Osteoblast (primary cell): ENCODE results near the gene LRFN3. TPM values are rescaled to one million over a fixed set of nuclear protein-coding genes. Genes with fewer than 3 reads are reported as not detected.

Experiments used
- DNase-seq: peaks from one replicate; pipeline ENCODE4 v3.0.0; 2011; ENCODE audit warnings: low spot score, mixed read lengths; ENCODE audit not compliant: insufficient read length; ENCODE audit errors: missing footprints
- H2AFZ ChIP-seq: 2 replicates; pipeline ENCODE4 v1.6.0; 2011; ENCODE audit warnings: mild to moderate bottlenecking, low read length
- H3K27ac ChIP-seq: 2 replicates; pipeline ENCODE4 v1.5.1; 2011; ENCODE audit warnings: mild to moderate bottlenecking, low read depth, low read length, moderate library complexity
- H3K27me3 ChIP-seq: 2 replicates; pipeline ENCODE4 v1.6.0; 2012; ENCODE audit warnings: mild to moderate bottlenecking, control low read depth, inconsistent platforms, low read length, moderate library complexity; ENCODE audit not compliant: insufficient read depth
- H3K36me3 ChIP-seq: 2 replicates; pipeline ENCODE4 v1.5.1; 2011; ENCODE audit warnings: mild to moderate bottlenecking, low read length, control low read depth, moderate library complexity; ENCODE audit not compliant: insufficient read depth
- H3K4me1 ChIP-seq: 2 replicates; pipeline ENCODE4 v1.5.1; 2011; ENCODE audit warnings: mild to moderate bottlenecking, low read length, control low read depth, moderate library complexity; ENCODE audit not compliant: insufficient read depth
- H3K4me2 ChIP-seq: 2 replicates; pipeline ENCODE4 v1.6.0; 2011; ENCODE audit warnings: mild to moderate bottlenecking, low read length; ENCODE audit not compliant: insufficient read depth
- H3K4me3 ChIP-seq: fragments of 200-600 bp; sonication (generic); 3 replicates; pipeline ENCODE4 v1.5.1; 2012; ENCODE audit warnings: mild to moderate bottlenecking, low read length, inconsistent platforms; ENCODE audit not compliant: insufficient read depth
- H3K79me2 ChIP-seq: 2 replicates; pipeline ENCODE4 v1.6.0; 2012; ENCODE audit warnings: mild to moderate bottlenecking, low read length, control low read depth, inconsistent platforms; ENCODE audit not compliant: insufficient read depth
- H3K9me3 ChIP-seq: 2 replicates; pipeline ENCODE4 v1.5.1; 2011; ENCODE audit warnings: low read depth, low read length, control low read depth
- H4K20me1 ChIP-seq: 2 replicates; pipeline ENCODE4 v1.6.0; 2012; ENCODE audit warnings: mild to moderate bottlenecking, low read length, control low read depth; ENCODE audit not compliant: insufficient read depth
- CTCF ChIP-seq: IDR thresholded peaks from 2 replicates; pipeline ENCODE4 v1.5.1; 2011; ENCODE audit warnings: mild to moderate bottlenecking, low read depth, low read length, moderate library complexity; ENCODE audit errors: extremely low read depth
- small RNA-seq: library from RNA; depleted of rRNA; stranded (forward); fragments of <200 nt; gene quantifications from one replicate; pipeline ENCODE3, GENCODE V24; 2012
- total RNA-seq: library from RNA; depleted of rRNA; stranded (reverse); fragments of >200 nt; gene quantifications from 2 replicates; pipeline ENCODE4 v1.2.3, GENCODE V29; 2012

The LRFN3 gene
- total RNA-seq, 1 donor: 6.9 TPM

- Histone ChIP-seq H2AFZ (no peak overlapping the region), H3K36me3 (no peaks in the 10 kb centered on the region), H3K4me2 (no peak overlapping the region), H3K4me1 (peaks cover 15% of the 10 kb centered on the region), H3K4me3 (no peak overlapping the region), H3K9me3 (peaks cover 2% of the 10 kb centered on the region), H3K79me2 (peaks cover 23% of the 10 kb centered on the region), H3K27ac (no peak overlapping the region), H4K20me1 (peaks cover 6% of the 10 kb centered on the region), H3K27me3 (peaks cover 6% of the 10 kb centered on the region)
- peak; percentile 23 for DNase-seq
- no peak for TF ChIP-seq CTCF
Measured at GRCh38 chr19:35992907-35993765, 57.0 kb downstream of the LRFN3 start.

DNA sequence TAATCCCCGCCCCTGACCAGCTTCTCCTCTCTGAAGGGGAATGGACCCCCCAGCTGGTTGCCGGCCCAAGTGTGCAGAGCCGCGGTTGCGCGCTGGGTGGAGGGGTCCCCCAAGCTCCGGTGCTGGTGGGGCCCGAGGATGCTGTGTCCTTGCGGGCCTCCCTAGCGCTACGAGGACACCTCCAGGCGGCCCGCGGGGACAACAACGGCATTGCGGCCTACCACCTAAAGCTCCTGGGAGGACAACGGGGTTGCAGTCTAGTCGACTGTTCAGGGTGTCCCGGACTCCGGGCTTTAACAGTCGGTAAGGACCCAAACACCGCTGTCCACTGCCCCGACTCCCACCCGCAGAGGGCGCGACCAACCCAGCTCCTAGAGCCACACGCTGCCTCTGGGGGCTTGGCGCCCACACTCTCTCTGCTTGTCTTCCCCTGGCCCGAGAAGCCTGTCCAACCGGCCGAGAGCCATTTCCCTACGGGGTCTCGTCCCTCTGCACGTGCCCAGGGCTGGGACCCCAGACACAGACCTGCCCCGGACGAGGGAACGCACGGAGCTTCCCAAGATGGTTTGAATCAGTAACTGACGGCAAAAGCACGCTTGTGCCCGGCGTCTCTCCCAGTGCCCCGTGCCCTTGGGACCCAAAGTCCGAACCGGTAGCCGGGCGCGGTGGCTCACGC is 57.9 kb downstream of the LRFN3 start:
- H3K9me3 ChIP-seq: no peaks in the 10 kb centered on the region
- H3K4me2 ChIP-seq: peak overlapping the region; percentile 97
- peaks cover 23% of the 10 kb centered on the region for H3K79me2 ChIP-seq
- peak overlapping the region; percentile 73 for H2AFZ ChIP-seq
- TF ChIP-seq CTCF: peak; percentile 13
- peaks cover 18% of the 10 kb centered on the region for H3K4me1 ChIP-seq
- H3K36me3 ChIP-seq: no peaks in the 10 kb centered on the region
- peak overlapping the region; percentile 93 for H3K4me3 ChIP-seq
- DNase-seq: peak; percentile 90
- no peaks in the 10 kb centered on the region for H3K27me3 ChIP-seq
- no peak overlapping the region for H3K27ac ChIP-seq
- H4K20me1 ChIP-seq: peaks cover 7% of the 10 kb centered on the region

Small RNAs within 50 kb of the gene (small RNA-seq; reads per million reads assigned to genes)
- gene AF038458.1: not detected

Other genes starting within 250 kb of the LRFN3 start
- gene ZBTB32, start 231.8 kb upstream of the LRFN3 start, total RNA-seq: not detected in 2 replicates
- gene KMT2B, start 218.4 kb upstream of the LRFN3 start, total RNA-seq: 6.5 and 6.8 TPM in 2 replicates
- 0.72 and 0.88 TPM in 2 replicates for gene IGFLR1, start 193.9 kb upstream of the LRFN3 start, total RNA-seq
- gene U2AF1L4, start 191.0 kb upstream of the LRFN3 start, total RNA-seq: 5.8 and 8.8 TPM in 2 replicates
- 8.8 and 11.6 TPM in 2 replicates for gene PSENEN, start 190.7 kb upstream of the LRFN3 start, total RNA-seq
- 9.0 and 13.6 TPM in 2 replicates for gene LIN37, start 187.8 kb upstream of the LRFN3 start, total RNA-seq
- gene HSPB6, start 179.3 kb upstream of the LRFN3 start, total RNA-seq: 9.1 and 14.5 TPM in 2 replicates
- gene PROSER3, start 178.2 kb upstream of the LRFN3 start, total RNA-seq: 5.8 and 6.2 TPM in 2 replicates
- gene ARHGAP33, start 160.8 kb upstream of the LRFN3 start, total RNA-seq: 2.2 and 2.4 TPM in 2 replicates
- gene PRODH2, start 123.5 kb upstream of the LRFN3 start, total RNA-seq: not detected in 2 replicates
- not detected in 2 replicates for gene NPHS1, start 83.9 kb upstream of the LRFN3 start, total RNA-seq
- gene KIRREL2, start 79.5 kb upstream of the LRFN3 start, total RNA-seq: not detected in 2 replicates
- 2.1 and 3.6 TPM in 2 replicates for gene APLP1, start 67.8 kb upstream of the LRFN3 start, total RNA-seq
- 4.4 and 5.8 TPM in 2 replicates for gene NFKBID, start 35.8 kb upstream of the LRFN3 start, total RNA-seq
- 0.36 and 1.5 TPM in 2 replicates for gene HCST, start 33.8 kb upstream of the LRFN3 start, total RNA-seq
- 0.36 TPM in 1 of 2 replicates, not detected in the other for gene TYROBP, start 28.1 kb upstream of the LRFN3 start, total RNA-seq
- gene SDHAF1, start 58.8 kb downstream of the LRFN3 start, total RNA-seq: 15.3 and 21.0 TPM in 2 replicates
- under 0.01 TPM in 1 of 2 replicates, not detected in the other for gene SYNE4, start 72.4 kb downstream of the LRFN3 start, total RNA-seq
- gene ALKBH6, start 77.8 kb downstream of the LRFN3 start, total RNA-seq: 8.3 and 12.3 TPM in 2 replicates
- gene CLIP3, start 96.5 kb downstream of the LRFN3 start, total RNA-seq: 13.4 and 21.2 TPM in 2 replicates
- 3.2 and 5.1 TPM in 2 replicates for gene THAP8, start 117.9 kb downstream of the LRFN3 start, total RNA-seq
- 1.4 and 1.8 TPM in 2 replicates for gene WDR62, start 118.5 kb downstream of the LRFN3 start, total RNA-seq
- not detected in 2 replicates for gene OVOL3, start 174.8 kb downstream of the LRFN3 start, total RNA-seq
- gene POLR2I, start 178.5 kb downstream of the LRFN3 start, total RNA-seq: 22.4 and 33.6 TPM in 2 replicates
- 126 and 136 TPM in 2 replicates for gene TBCB, start 179.1 kb downstream of the LRFN3 start, total RNA-seq
- 400 and 420 TPM in 2 replicates for gene CAPNS1, start 203.7 kb downstream of the LRFN3 start, total RNA-seq
- gene COX7A1, start 216.1 kb downstream of the LRFN3 start, total RNA-seq: 8.3 and 13.6 TPM in 2 replicates